ENCODE results near the gene KIAA0586.

GRCh38 chr14:58571769-58572472 lies 144.4 kb downstream of the KIAA0586 start:
- TF ChIP-seq EP300 (IDR thresholded peaks at IDR 0.05) (no peak), CTCF (IDR thresholded peaks at IDR 0.05) (no peak), POLR2AphosphoS5 (IDR thresholded peaks at IDR 0.05) (no peak)
